ENCODE data around the gene OLA1. TPM values are rescaled to one million over a fixed set of nuclear protein-coding genes. Genes with fewer than 3 reads are reported as not detected.
"Not testable (repeated sequence)": the region's sequence is repeated elsewhere in the genome, so short reads cannot be mapped to it uniquely, and the experiment has no call there.

The OLA1 gene
- total RNA-seq, 2 donors from 2014 or later, result 127 to 181 TPM

GRCh38 chr2:174282441-174282840 lies 34.1 kb upstream of the OLA1 start:
- Mint-ChIP-seq H3K27me3 (ENCODE audit: insufficient read depth) (no peaks in the 10 kb centered on the region), H3K36me3 (ENCODE audit: low read depth) (no peaks in the 10 kb centered on the region), H3K27ac (no peak overlapping the region), H3K9me3 (no peaks in the 10 kb centered on the region), H3K4me3 (no peak overlapping the region), H3K4me1 (no peaks in the 10 kb centered on the region)
- Histone ChIP-seq H3K27ac (ENCODE audit: low read depth, low read length) (no peak overlapping the region), H3K4me1 (ENCODE audit: control insufficient read depth, insufficient read depth, low read length) (no peaks in the 10 kb centered on the region), H3K27me3 (ENCODE audit: control insufficient read depth, insufficient read depth, low read length, poor library complexity, severe bottlenecking) (no peaks in the 10 kb centered on the region), H3K36me3 (ENCODE audit: control insufficient read depth, insufficient read depth, low read length) (no peaks in the 10 kb centered on the region), H3K9ac (ENCODE audit: extremely low read depth, low read length, poor library complexity, severe bottlenecking) (no peak overlapping the region), H3K4me3 (ENCODE audit: low read length) (no peak overlapping the region), H3K9me3 (ENCODE audit: control insufficient read depth, low read length) (no peaks in the 10 kb centered on the region)
- no peak for DNase-seq
- WGBS, 2 experiments (ENCODE audit: insufficient coverage in 1 of 2, insufficient read length in 1 of 2), result 82% methylated on average over 2 of the region's 2 CpGs; no CpG with 5 or more reads in 1 of the 2 experiments
- no peak for TF ChIP-seq CTCF (conservative IDR thresholded peaks at IDR 0.05)

GRCh38 chr2:174281736-174282135 lies 33.4 kb upstream of the OLA1 start:
- DNase-seq, result no peak
- no peaks in the 10 kb centered on the region for H3K36me3 Mint-ChIP-seq (ENCODE audit: low read depth)
- no peaks in the 10 kb centered on the region for H3K9me3 Mint-ChIP-seq
- H3K27me3 Mint-ChIP-seq (ENCODE audit: insufficient read depth), result no peaks in the 10 kb centered on the region
- H3K27ac Mint-ChIP-seq, result no peak overlapping the region
- Histone ChIP-seq H3K9me3 (ENCODE audit: control insufficient read depth, low read length) (no peaks in the 10 kb centered on the region), H3K9ac (ENCODE audit: extremely low read depth, low read length, poor library complexity, severe bottlenecking) (no peak overlapping the region), H3K4me1 (ENCODE audit: control insufficient read depth, insufficient read depth, low read length) (no peaks in the 10 kb centered on the region), H3K4me3 (ENCODE audit: low read length) (no peak overlapping the region), H3K27ac (ENCODE audit: low read depth, low read length) (no peak overlapping the region), H3K36me3 (ENCODE audit: control insufficient read depth, insufficient read depth, low read length) (no peaks in the 10 kb centered on the region), H3K27me3 (ENCODE audit: control insufficient read depth, insufficient read depth, low read length, poor library complexity, severe bottlenecking) (no peaks in the 10 kb centered on the region)
- no peaks in the 10 kb centered on the region for H3K4me1 Mint-ChIP-seq
- WGBS, 2 experiments (ENCODE audit: insufficient coverage in 1 of 2, insufficient read length in 1 of 2), result 88 to 100% methylated on average over 1 of the region's 1 CpG
- no peak for TF ChIP-seq CTCF (conservative IDR thresholded peaks at IDR 0.05)
- H3K4me3 Mint-ChIP-seq, result no peak overlapping the region

- no peak for DNase-seq
- no peak overlapping the region for H3K4me3 Mint-ChIP-seq
- no peaks in the 10 kb centered on the region for H3K36me3 ChIP-seq (ENCODE audit: control insufficient read depth, insufficient read depth, low read length)
- H3K36me3 Mint-ChIP-seq (ENCODE audit: low read depth), result no peaks in the 10 kb centered on the region
- no peak overlapping the region for H3K27ac ChIP-seq (ENCODE audit: low read depth, low read length)
- H3K9me3 Mint-ChIP-seq, result no peaks in the 10 kb centered on the region
- no peaks in the 10 kb centered on the region for H3K27me3 ChIP-seq (ENCODE audit: control insufficient read depth, insufficient read depth, low read length, poor library complexity, severe bottlenecking)
- no peak overlapping the region for H3K9ac ChIP-seq (ENCODE audit: extremely low read depth, low read length, poor library complexity, severe bottlenecking)
- no peaks in the 10 kb centered on the region for H3K27me3 Mint-ChIP-seq (ENCODE audit: insufficient read depth)
- 84 to 88% methylated on average over 2 of the region's 3 CpGs for WGBS, 2 experiments (ENCODE audit: insufficient coverage in 1 of 2, insufficient read length in 1 of 2)
- no peak overlapping the region for H3K4me3 ChIP-seq (ENCODE audit: low read length)
- H3K9me3 ChIP-seq (ENCODE audit: control insufficient read depth, low read length), result no peaks in the 10 kb centered on the region
- H3K27ac Mint-ChIP-seq, result no peak overlapping the region
- H3K4me1 ChIP-seq (ENCODE audit: control insufficient read depth, insufficient read depth, low read length), result no peaks in the 10 kb centered on the region
- TF ChIP-seq CTCF (conservative IDR thresholded peaks at IDR 0.05), result no peak
- no peaks in the 10 kb centered on the region for H3K4me1 Mint-ChIP-seq
Observed at GRCh38 chr2:174280596-174280995, 32.3 kb upstream of the OLA1 start.

GRCh38 chr2:174270263-174270662 lies 21.9 kb upstream of the OLA1 start:
- not testable (repeated sequence) for H3K4me1 Mint-ChIP-seq; H3K36me3 ChIP-seq (ENCODE audit: control insufficient read depth, insufficient read depth, low read length); DNase-seq; H3K4me3 Mint-ChIP-seq; H3K9me3 Mint-ChIP-seq; H3K4me1 ChIP-seq (ENCODE audit: control insufficient read depth, insufficient read depth, low read length); H3K27me3 Mint-ChIP-seq (ENCODE audit: insufficient read depth); H3K36me3 Mint-ChIP-seq (ENCODE audit: low read depth); H3K4me3 ChIP-seq (ENCODE audit: low read length); H3K27ac ChIP-seq (ENCODE audit: low read depth, low read length); H3K9me3 ChIP-seq (ENCODE audit: control insufficient read depth, low read length); H3K9ac ChIP-seq (ENCODE audit: extremely low read depth, low read length, poor library complexity, severe bottlenecking); H3K27ac Mint-ChIP-seq; H3K27me3 ChIP-seq (ENCODE audit: control insufficient read depth, insufficient read depth, low read length, poor library complexity, severe bottlenecking)
- WGBS, 2 experiments (ENCODE audit: insufficient coverage in 1 of 2, insufficient read length in 1 of 2), result no CpG with 5 or more reads among the region's 6 CpGs
